Lung (tissue), 12 donors: ENCODE measurements around the gene NACC2. TPM values are rescaled to one million over a fixed set of nuclear protein-coding genes. Genes with fewer than 3 reads are reported as not detected.
A peak's percentile ranks its signal among the peaks of the same experiment; 100 is the strongest.

Source experiments
- ATAC-seq: fragments of 200-7000 bp; cut with Tn5 transposase; one replicate; pipeline ENCODE4 v1.9.1; 2020; ENCODE audit warnings: moderate number of reproducible peaks; ENCODE audit not compliant: insufficient read depth, low FRiP score
- DNase-seq, 3 donors: peaks; one replicate each; pipeline ENCODE4 v3.0.0-alpha.2; 2013 to 2017
- H3K27ac ChIP-seq, 2 donors: one replicate each; pipeline ENCODE4 v1.5.1; 2013; ENCODE audit warnings: mild to moderate bottlenecking in 2 of 2, moderate library complexity in 2 of 2, control low read depth in 1 of 2, inconsistent platforms in 1 of 2, low read depth in 1 of 2, low read length in 1 of 2
- H3K27me3 ChIP-seq, 3 donors: one replicate each; pipeline ENCODE4 v1.5.1; 2013; ENCODE audit warnings: low read length in 2 of 3; ENCODE audit not compliant: control insufficient read depth in 3 of 3, insufficient read depth in 3 of 3
- H3K36me3 ChIP-seq, 4 donors: one replicate each; pipeline ENCODE4 v1.5.1; 2013; ENCODE audit warnings: low read length in 4 of 4, mild to moderate bottlenecking in 1 of 4, moderate library complexity in 1 of 4; ENCODE audit not compliant: control insufficient read depth in 4 of 4, insufficient read depth in 4 of 4
- H3K4me1 ChIP-seq, 5 donors: one replicate each; pipeline ENCODE4 v1.5.1; 2013; ENCODE audit warnings: low read length in 5 of 5, mild to moderate bottlenecking in 2 of 5, moderate library complexity in 1 of 5; ENCODE audit not compliant: control insufficient read depth in 5 of 5, insufficient read depth in 5 of 5
- H3K4me3 ChIP-seq: one replicate; pipeline ENCODE4 v1.5.1; 2013; ENCODE audit warnings: mild to moderate bottlenecking, control low read depth, moderate library complexity
- H3K9ac ChIP-seq, 2 donors: one replicate each; pipeline ENCODE4 v1.5.1; 2013; ENCODE audit warnings: low read length in 2 of 2, control low read depth in 1 of 2; ENCODE audit not compliant: insufficient read depth in 1 of 2
- H3K9me3 ChIP-seq, 4 donors: one replicate each; pipeline ENCODE4 v1.5.1; 2013; ENCODE audit warnings: low read length in 3 of 4, mild to moderate bottlenecking in 1 of 4, moderate library complexity in 1 of 4; ENCODE audit not compliant: control insufficient read depth in 4 of 4, insufficient read depth in 3 of 4
- CTCF ChIP-seq: IDR thresholded peaks from 2 replicates; pipeline ENCODE4 v1.5.1; 2012; ENCODE audit warnings: mild to moderate bottlenecking; ENCODE audit errors: control extremely low read depth, extremely low read depth
- WGBS, 2 donors: extraction: QIAGEN DNeasy Blood & Tissue Kit; methylation state at CpG; one replicate each; pipeline ENCODE4 v1.1.7; 2013; 5-methylcytosine and 5-hydroxymethylcytosine counted together
- polyA plus RNA-seq, 2 donors: library from polyadenylated mRNA; stranded (reverse); fragments of 200-250 nt; gene quantifications; one replicate each; pipeline ENCODE4 v1.2.1, GENCODE V29; 2013
- total RNA-seq, 2 donors: library from RNA; depleted of rRNA in 1 of 2; stranded (reverse); fragments of >200 nt in 1 of 2; gene quantifications; one replicate each; pipeline ENCODE4 v1.2.1, GENCODE V29; 2014 to 2021
- donor health status: control.
- donor health status: control.
- donor health status: Bipolar disorder and iron deficiency.
- donor health status: healthy.
- donor health status: DM: yes; HTN: yes; CAD: no.

The NACC2 gene
- total and polyA plus RNA-seq, 4 donors: 5.9 to 32.7 (median 10.5) TPM

- no peak for TF ChIP-seq CTCF
- H3K9ac ChIP-seq: peak overlapping the region; percentile 16 to 73
- H3K4me1 ChIP-seq: peaks cover 0 to 24% (median 9%) of the 10 kb centered on the region in 5 donors
- H3K36me3 ChIP-seq: peaks cover 0 to 18% (median 7%) of the 10 kb centered on the region in 4 donors
- 2% methylated on average over 53 to 64 of the region's 64 CpGs for WGBS, 2 donors
- no peaks in the 10 kb centered on the region for H3K9me3 ChIP-seq
- peak; percentile 7 for ATAC-seq
- DNase-seq: peak; percentile 52 to 64 (median 52)
- peak overlapping the region; percentile 60 for H3K4me3 ChIP-seq
- H3K27ac ChIP-seq: peak overlapping the region; percentile 90 to 96
- H3K27me3 ChIP-seq: no peaks in the 10 kb centered on the region
Observed at GRCh38 chr9:136119061-136119882, 24.2 kb upstream of the NACC2 start.

GRCh38 chr9:136118320-136119060 is 23.4 kb upstream of the NACC2 start, which contains the start of gene TMEM250:
Gene TMEM250, minus strand, starts transcription at chr9:136118875. Its CDS starts 1,975 bp downstream, at chr9:136116900.
- no peak for TF ChIP-seq CTCF
- H3K27me3 ChIP-seq: no peaks in the 10 kb centered on the region
- WGBS, 2 donors: 0 to 1% methylated on average over 82 to 112 of the region's 112 CpGs
- ATAC-seq (peak; percentile 94), DNase-seq (peak; percentile 96 to 98 (median 97))
- peaks cover 0 to 24% (median 9%) of the 10 kb centered on the region in 5 donors for H3K4me1 ChIP-seq
- H3K36me3 ChIP-seq: peaks cover 0 to 18% (median 8%) of the 10 kb centered on the region in 4 donors
- H3K9ac ChIP-seq: peak within 1 kb of the TSS; percentile 16 to 73
- H3K4me3 ChIP-seq: peak within 1 kb of the TSS; percentile 85
- no peaks in the 10 kb centered on the region for H3K9me3 ChIP-seq
- H3K27ac ChIP-seq: peak within 1 kb of the TSS; percentile 90 to 96

GRCh38 chr9:136117916-136118319 is 22.8 kb upstream of the NACC2 start:
- Histone ChIP-seq H3K27ac (peak overlapping the region; percentile 90 to 94), H3K9me3 (no peaks in the 10 kb centered on the region), H3K4me3 (peak overlapping the region; percentile 85), H3K27me3 (no peaks in the 10 kb centered on the region), H3K36me3 (peaks cover 0 to 18% (median 8%) of the 10 kb centered on the region in 4 donors), H3K4me1 (peaks cover 0 to 21% (median 9%) of the 10 kb centered on the region in 5 donors), H3K9ac (no peak overlapping the region)
- no peak for DNase-seq
- WGBS, 2 donors: 0 to 1% methylated on average over 35 to 36 of the region's 36 CpGs
- peak; percentile 1 for ATAC-seq
- no peak for TF ChIP-seq CTCF
